Measurements from ENCODE around the gene CATSPER3.

CATSPER3 gene

DNA sequence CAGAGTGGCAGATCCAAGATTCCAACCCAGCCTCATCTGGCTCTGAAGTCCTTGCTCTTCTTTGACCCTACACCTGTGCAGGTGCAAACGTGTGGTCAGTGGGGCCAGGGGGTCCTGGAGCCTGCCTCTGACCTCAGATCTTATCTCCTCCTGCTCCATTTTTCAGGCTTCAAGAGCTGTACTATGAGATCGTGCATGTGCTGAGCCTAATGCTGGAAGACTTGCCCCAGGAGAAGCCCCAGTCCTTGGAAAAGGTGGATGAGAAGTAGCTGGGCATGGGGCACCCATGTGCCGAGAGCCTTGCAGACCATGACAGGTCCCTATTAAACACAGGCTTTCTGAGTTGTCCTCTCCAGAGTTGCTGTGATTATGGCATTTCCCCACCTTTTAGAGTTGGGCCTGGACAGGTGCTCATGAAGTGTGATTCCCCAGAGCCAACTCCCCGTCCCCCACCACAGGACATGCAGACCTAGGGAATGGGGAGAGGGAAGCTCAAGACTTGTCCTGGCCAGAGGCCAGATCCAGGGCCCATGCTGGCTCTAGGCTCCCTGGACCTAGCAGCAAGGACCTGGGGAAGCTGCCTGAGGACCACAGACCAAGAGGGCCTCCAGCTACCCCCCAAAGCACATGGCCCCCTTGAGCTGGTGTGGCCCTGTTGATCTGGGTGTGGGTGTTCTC is 43.8 kb downstream of the CATSPER3 start:
- Mint-ChIP-seq H3K27me3 (no peaks in the 10 kb centered on the region), H3K4me1 (ENCODE audit: low read depth) (no peaks in the 10 kb centered on the region), H3K27ac (no peak overlapping the region), H3K4me3 (no peak overlapping the region), H3K36me3 (ENCODE audit: low read depth) (no peaks in the 10 kb centered on the region), H3K9me3 (no peaks in the 10 kb centered on the region)
- no peak for DNase-seq

DNA sequence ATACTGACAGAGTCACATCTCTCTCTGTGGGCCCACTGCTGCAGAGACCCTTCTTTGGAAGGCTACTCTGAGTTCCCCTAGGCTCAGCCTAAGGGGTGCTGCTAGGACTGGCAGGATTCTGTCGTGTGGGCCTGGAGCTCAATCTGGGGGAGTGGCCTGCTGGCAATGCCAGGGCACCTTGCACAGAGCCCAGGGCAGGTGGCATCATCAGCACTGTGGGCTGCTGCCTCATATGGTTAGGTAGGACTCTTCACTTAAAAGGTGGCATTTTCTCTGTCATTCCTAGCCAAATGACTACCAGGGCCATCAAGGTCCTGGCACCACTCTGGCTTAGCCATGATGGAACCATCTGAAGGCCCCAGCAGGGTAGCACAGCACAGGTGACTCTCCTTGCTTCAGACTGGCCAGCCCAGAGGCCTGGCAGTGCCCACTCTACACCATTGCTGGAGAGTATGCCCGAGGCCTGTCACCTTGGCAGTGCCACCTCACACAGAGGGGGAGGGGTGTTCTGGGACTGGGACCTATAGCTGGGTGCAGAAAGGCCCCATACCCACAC is 44.4 kb downstream of the CATSPER3 start:
- no peak overlapping the region for H3K27ac Mint-ChIP-seq
- H3K4me1 Mint-ChIP-seq (ENCODE audit: low read depth), result no peaks in the 10 kb centered on the region
- no peaks in the 10 kb centered on the region for H3K9me3 Mint-ChIP-seq

DNA sequence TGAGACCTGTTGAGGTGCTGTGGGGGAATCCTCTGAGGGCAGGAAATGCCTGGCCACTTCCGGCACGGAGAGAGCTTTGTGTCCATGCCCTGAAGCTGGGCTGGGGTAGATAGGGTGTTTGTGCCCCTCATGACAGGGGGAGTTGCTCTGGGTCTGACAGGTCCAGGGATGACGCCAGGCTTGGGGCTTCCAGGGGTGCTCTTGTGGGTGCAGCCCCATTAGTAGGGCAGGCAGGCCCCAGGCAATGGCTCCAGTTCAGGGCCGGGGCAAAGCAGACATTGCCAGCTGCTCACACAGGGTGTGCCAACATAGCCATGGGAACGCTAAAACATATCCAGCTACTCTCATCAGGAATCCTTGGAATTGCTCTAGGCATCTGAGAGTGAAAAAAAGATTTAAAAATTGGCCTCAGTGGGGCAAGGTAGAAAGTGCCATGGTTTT is 45.3 kb downstream of the CATSPER3 start:
- no peaks in the 10 kb centered on the region for H3K4me1 Mint-ChIP-seq (ENCODE audit: low read depth)
- H3K9me3 Mint-ChIP-seq, result no peaks in the 10 kb centered on the region
- no peak overlapping the region for H3K27ac Mint-ChIP-seq
- DNase-seq, result no peak
- H3K36me3 Mint-ChIP-seq (ENCODE audit: low read depth), result no peaks in the 10 kb centered on the region
- no peaks in the 10 kb centered on the region for H3K27me3 Mint-ChIP-seq
- H3K4me3 Mint-ChIP-seq, result no peak overlapping the region

More for the DNA sequence above, 44.4 kb downstream of the CATSPER3 start:
- no peaks in the 10 kb centered on the region for H3K27me3 Mint-ChIP-seq
- H3K4me3 Mint-ChIP-seq, result no peak overlapping the region
- H3K36me3 Mint-ChIP-seq (ENCODE audit: low read depth), result no peaks in the 10 kb centered on the region
- no peak for DNase-seq

DNA sequence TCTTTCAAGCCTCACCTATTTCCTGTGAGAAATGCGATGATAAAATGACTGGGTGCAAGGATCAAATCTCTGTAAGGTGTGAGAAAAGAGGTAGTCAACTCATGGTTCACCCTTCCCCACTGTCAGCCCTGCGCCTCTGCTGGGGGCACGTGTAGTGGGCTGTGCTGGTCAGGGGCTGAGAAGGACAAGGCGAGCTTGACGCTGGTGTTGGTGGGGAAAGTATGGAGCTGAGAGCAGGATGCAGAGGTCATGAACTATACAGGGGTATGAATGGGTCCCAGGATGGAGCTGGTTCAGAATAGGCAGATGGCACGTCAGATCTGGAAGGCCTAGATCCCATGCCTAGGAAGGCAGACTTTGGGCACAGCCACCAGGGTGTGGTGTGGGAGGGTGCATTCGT is 45.7 kb downstream of the CATSPER3 start:
- Mint-ChIP-seq H3K27me3 (no peaks in the 10 kb centered on the region), H3K27ac (no peak overlapping the region)
- DNase-seq, result no peak

GRCh38 chr5:135013947-135014570 is 46.4 kb downstream of the CATSPER3 start:
- DNase-seq, result no peak
- H3K36me3 Mint-ChIP-seq (ENCODE audit: low read depth), result no peaks in the 10 kb centered on the region
- H3K27ac Mint-ChIP-seq, result no peak overlapping the region
- no peaks in the 10 kb centered on the region for H3K27me3 Mint-ChIP-seq
- H3K4me3 Mint-ChIP-seq, result no peak overlapping the region
- H3K4me1 Mint-ChIP-seq (ENCODE audit: low read depth), result no peaks in the 10 kb centered on the region
- no peaks in the 10 kb centered on the region for H3K9me3 Mint-ChIP-seq

More for the DNA sequence above, 45.7 kb downstream of the CATSPER3 start:
- Mint-ChIP-seq H3K9me3 (no peaks in the 10 kb centered on the region), H3K36me3 (ENCODE audit: low read depth) (no peaks in the 10 kb centered on the region), H3K4me3 (no peak overlapping the region), H3K4me1 (ENCODE audit: low read depth) (no peaks in the 10 kb centered on the region)

- H3K36me3 Mint-ChIP-seq (ENCODE audit: low read depth), result no peaks in the 10 kb centered on the region
- no peaks in the 10 kb centered on the region for H3K27me3 Mint-ChIP-seq
- no peaks in the 10 kb centered on the region for H3K4me1 Mint-ChIP-seq (ENCODE audit: low read depth)
- no peak overlapping the region for H3K4me3 Mint-ChIP-seq
- DNase-seq, result no peak
- H3K9me3 Mint-ChIP-seq, result no peaks in the 10 kb centered on the region
- no peak overlapping the region for H3K27ac Mint-ChIP-seq
Measured at GRCh38 chr5:135015942-135016341, 48.2 kb downstream of the CATSPER3 start.

DNA sequence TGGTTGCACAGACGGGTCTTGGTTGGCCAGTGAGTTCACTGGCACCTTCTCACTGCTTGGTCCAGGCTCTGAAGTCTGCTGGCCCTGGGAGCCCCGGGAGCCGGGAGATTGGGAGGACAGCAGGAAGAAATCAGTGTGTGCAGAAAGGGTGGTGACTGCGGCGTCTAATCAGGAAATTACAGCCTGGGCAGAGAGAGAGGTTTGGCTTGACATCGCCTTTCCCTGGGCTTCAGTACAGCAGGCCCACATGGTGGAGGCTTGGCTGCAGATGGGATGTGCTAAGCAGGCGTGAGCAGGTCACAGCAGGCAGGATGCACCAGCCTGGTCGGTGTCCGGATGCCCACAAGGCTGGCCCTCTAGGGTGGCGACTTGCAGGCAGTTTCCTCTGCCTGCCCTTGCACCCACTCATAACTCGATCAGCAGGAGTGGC is 49.2 kb downstream of the CATSPER3 start:
- no peaks in the 10 kb centered on the region for H3K4me1 Mint-ChIP-seq (ENCODE audit: low read depth)
- H3K36me3 Mint-ChIP-seq (ENCODE audit: low read depth), result no peaks in the 10 kb centered on the region
- no peak overlapping the region for H3K4me3 Mint-ChIP-seq
- H3K27ac Mint-ChIP-seq, result no peak overlapping the region
- no peak for DNase-seq
- H3K9me3 Mint-ChIP-seq, result no peaks in the 10 kb centered on the region
- H3K27me3 Mint-ChIP-seq, result no peaks in the 10 kb centered on the region

GRCh38 chr5:135018457-135018856 is 50.8 kb downstream of the CATSPER3 start:
- Mint-ChIP-seq H3K4me1 (ENCODE audit: low read depth) (no peaks in the 10 kb centered on the region), H3K9me3 (no peaks in the 10 kb centered on the region), H3K4me3 (no peak overlapping the region), H3K36me3 (ENCODE audit: low read depth) (no peaks in the 10 kb centered on the region), H3K27ac (no peak overlapping the region), H3K27me3 (peaks cover 3% of the 10 kb centered on the region)
- DNase-seq, result no peak

GRCh38 chr5:135019314-135019713 is 51.6 kb downstream of the CATSPER3 start:
- Mint-ChIP-seq H3K4me3 (no peak overlapping the region), H3K4me1 (ENCODE audit: low read depth) (no peaks in the 10 kb centered on the region), H3K9me3 (no peaks in the 10 kb centered on the region), H3K27me3 (peaks cover 3% of the 10 kb centered on the region), H3K27ac (no peak overlapping the region), H3K36me3 (ENCODE audit: low read depth) (no peaks in the 10 kb centered on the region)
- DNase-seq, result no peak

GRCh38 chr5:135020111-135020895 is 52.6 kb downstream of the CATSPER3 start:
- H3K4me1 Mint-ChIP-seq (ENCODE audit: low read depth), result no peaks in the 10 kb centered on the region
- H3K36me3 Mint-ChIP-seq (ENCODE audit: low read depth), result no peaks in the 10 kb centered on the region
- H3K4me3 Mint-ChIP-seq, result no peak overlapping the region
- no peak for DNase-seq
- H3K9me3 Mint-ChIP-seq, result no peaks in the 10 kb centered on the region
- no peak overlapping the region for H3K27ac Mint-ChIP-seq
- H3K27me3 Mint-ChIP-seq, result peaks cover 6% of the 10 kb centered on the region

- H3K4me3 Mint-ChIP-seq, result no peak overlapping the region
- H3K9me3 Mint-ChIP-seq, result no peaks in the 10 kb centered on the region
- DNase-seq, result no peak
- peaks cover 8% of the 10 kb centered on the region for H3K4me1 Mint-ChIP-seq (ENCODE audit: low read depth)
- no peak overlapping the region for H3K27ac Mint-ChIP-seq
- H3K27me3 Mint-ChIP-seq, result peaks cover 47% of the 10 kb centered on the region
- H3K36me3 Mint-ChIP-seq (ENCODE audit: low read depth), result no peaks in the 10 kb centered on the region
Measured at GRCh38 chr5:135024956-135025729, 57.4 kb downstream of the CATSPER3 start.

DNA sequence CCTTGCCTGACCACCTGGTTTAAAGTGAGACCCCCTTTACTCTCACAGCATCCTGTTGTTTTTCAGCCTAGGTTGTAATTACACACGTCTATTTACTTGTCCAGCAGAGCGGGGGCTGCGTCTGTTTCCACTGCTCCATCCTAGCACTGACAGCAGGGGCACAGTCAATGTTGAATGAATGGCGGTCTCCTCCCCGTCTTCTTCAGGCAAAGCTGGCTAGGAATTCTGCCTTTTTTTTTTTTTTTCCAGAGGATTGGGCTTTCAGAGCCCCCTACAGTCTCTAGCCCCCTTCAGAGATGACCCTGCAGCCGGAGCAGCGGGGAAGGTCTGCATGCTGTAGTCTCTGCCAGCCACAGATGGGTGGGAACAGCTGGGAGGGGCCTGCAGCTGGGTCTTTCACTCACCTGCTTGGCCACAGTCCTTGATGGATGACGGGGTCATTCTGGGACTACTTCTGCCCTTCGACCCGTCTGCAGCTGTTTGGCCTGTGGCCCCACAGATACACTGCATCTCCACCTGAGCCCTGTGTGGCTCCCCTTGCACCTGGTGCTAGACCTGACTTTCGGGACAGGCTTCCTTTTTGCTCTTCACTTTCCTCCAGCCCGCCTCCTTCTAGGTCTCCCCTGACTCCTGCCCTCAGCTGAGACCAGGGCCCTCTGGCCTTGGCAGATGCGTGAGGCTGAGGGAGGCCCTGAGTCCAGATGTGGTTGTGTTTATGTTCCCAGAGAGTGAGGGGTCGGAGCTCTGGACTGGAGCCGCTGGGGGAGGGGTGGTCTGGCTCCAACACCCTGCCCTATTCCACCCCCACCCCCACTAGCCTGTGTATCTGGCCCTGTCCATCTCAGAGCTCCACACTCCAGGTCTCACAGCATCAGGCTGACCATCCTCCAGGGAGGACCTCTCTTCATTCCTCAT is 58.3 kb downstream of the CATSPER3 start:
- H3K27ac Mint-ChIP-seq, result no peak overlapping the region
- no peak for DNase-seq
- H3K4me3 Mint-ChIP-seq, result no peak overlapping the region
- H3K4me1 Mint-ChIP-seq (ENCODE audit: low read depth), result peaks cover 16% of the 10 kb centered on the region
- H3K36me3 Mint-ChIP-seq (ENCODE audit: low read depth), result no peaks in the 10 kb centered on the region
- H3K27me3 Mint-ChIP-seq, result peaks cover 56% of the 10 kb centered on the region
- no peaks in the 10 kb centered on the region for H3K9me3 Mint-ChIP-seq

DNA sequence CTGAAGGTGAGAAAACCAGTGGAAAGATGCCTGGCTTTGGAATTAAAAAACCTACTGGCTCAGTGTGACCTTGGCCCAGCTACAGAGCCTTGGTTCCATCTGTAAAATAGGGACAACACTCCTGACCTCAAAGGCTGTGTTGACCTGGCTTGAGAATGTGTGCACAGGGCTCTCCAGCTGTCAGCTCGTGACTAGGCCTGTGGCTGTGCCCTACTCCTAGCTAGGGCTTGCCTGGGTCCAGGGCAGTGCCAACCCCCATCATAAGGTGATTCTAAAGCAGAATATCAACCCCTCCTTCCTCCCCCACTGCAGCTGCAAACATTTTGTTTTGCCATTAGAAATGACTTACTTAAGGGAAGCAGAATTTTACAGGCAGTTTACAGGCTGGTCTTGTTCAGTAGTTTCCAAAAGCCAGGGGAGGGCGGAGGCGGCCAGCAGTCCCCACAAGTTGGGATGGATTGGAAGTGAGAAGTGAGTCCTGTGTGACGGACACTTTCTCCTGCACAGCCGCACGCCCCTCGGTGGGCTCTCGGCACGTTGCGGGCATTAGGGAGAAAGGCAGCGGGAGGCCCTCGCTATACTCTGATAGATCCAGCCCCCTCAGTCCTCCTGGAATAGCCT is 59.0 kb downstream of the CATSPER3 start:
- Mint-ChIP-seq H3K9me3 (no peaks in the 10 kb centered on the region), H3K27me3 (peaks cover 63% of the 10 kb centered on the region), H3K27ac (no peak overlapping the region), H3K4me1 (ENCODE audit: low read depth) (peaks cover 20% of the 10 kb centered on the region), H3K4me3 (no peak overlapping the region), H3K36me3 (ENCODE audit: low read depth) (no peaks in the 10 kb centered on the region)
- DNase-seq, result no peak
